Activated CD4-positive, alpha-beta T cell treated with anti-CD3 and anti-CD28 coated beads, Interleukin-2, Interleukin-6, amounts not matched to agents 100 ng/mL and 50 ng/mL, durations not matched to agents 16 hours and 8 hours (primary cell): ENCODE measurements around the gene RDH14.

Experiments
- DNase-seq: peaks from one replicate; pipeline ENCODE4 v3.0.0-alpha.2; 2020

RDH14 gene

GRCh38 chr2:18559531-18560030, 872 bp downstream of the RDH14 start:
- DNase-seq, result no peak

GRCh38 chr2:18558458-18558857, 2.0 kb downstream of the RDH14 start:
- DNase-seq, result no peak

GRCh38 chr2:18557121-18557520, 3.3 kb downstream of the RDH14 start:
- DNase-seq, result no peak

- DNase-seq, result no peak
Observed at GRCh38 chr2:18552351-18553077, 7.9 kb downstream of the RDH14 start.

GRCh38 chr2:18551623-18552022, 8.8 kb downstream of the RDH14 start:
- DNase-seq, result no peak

- no peak for DNase-seq
Observed at GRCh38 chr2:18551169-18551568, 9.3 kb downstream of the RDH14 start.

- DNase-seq, result no peak
Observed at GRCh38 chr2:18550433-18550832, 10.0 kb downstream of the RDH14 start.

GRCh38 chr2:18549083-18549482, 11.4 kb downstream of the RDH14 start:
- no peak for DNase-seq

- DNase-seq, result no peak
Observed at GRCh38 chr2:18548621-18549020, 11.8 kb downstream of the RDH14 start.

GRCh38 chr2:18546567-18546966, 13.9 kb downstream of the RDH14 start:
- DNase-seq, result no peak

GRCh38 chr2:18545384-18545783, 15.1 kb downstream of the RDH14 start:
- no peak for DNase-seq

GRCh38 chr2:18544171-18544570, 16.3 kb downstream of the RDH14 start:
- no peak for DNase-seq

GRCh38 chr2:18540872-18541271, 19.6 kb downstream of the RDH14 start:
- DNase-seq, result peak; percentile 9

GRCh38 chr2:18536697-18537096, 23.8 kb downstream of the RDH14 start:
- no peak for DNase-seq

- DNase-seq, result no peak
Observed at GRCh38 chr2:18536100-18536499, 24.4 kb downstream of the RDH14 start.

- DNase-seq, result no peak
Observed at GRCh38 chr2:18531194-18531593, 29.3 kb downstream of the RDH14 start.

GRCh38 chr2:18527822-18528221, 32.6 kb downstream of the RDH14 start:
- DNase-seq, result no peak

- no peak for DNase-seq
Observed at GRCh38 chr2:18527326-18527725, 33.1 kb downstream of the RDH14 start.

GRCh38 chr2:18526429-18526828, 34.0 kb downstream of the RDH14 start:
- DNase-seq, result no peak

- no peak for DNase-seq
Observed at GRCh38 chr2:18525852-18526251, 34.6 kb downstream of the RDH14 start.

GRCh38 chr2:18525236-18525635, 35.2 kb downstream of the RDH14 start:
- DNase-seq, result no peak

- no peak for DNase-seq
Observed at GRCh38 chr2:18522484-18523146, 37.8 kb downstream of the RDH14 start.

- DNase-seq, result peak; percentile 71
Observed at GRCh38 chr2:18520451-18521425, 39.7 kb downstream of the RDH14 start.
